Stimulated activated CD8-positive, alpha-beta memory T cell treated with anti-CD3 and anti-CD28 coated beads, Interleukin-12 subunit alpha, Interleukin-12 subunit beta, amount 100 ng/mL, for 24 hours (primary cell): ENCODE measurements around the gene RNF222.

Source experiments
- DNase-seq: peaks from one replicate; pipeline ENCODE4 v3.0.0-alpha.2; 2020; ENCODE audit errors: extremely low read depth

RNF222 gene

DNA sequence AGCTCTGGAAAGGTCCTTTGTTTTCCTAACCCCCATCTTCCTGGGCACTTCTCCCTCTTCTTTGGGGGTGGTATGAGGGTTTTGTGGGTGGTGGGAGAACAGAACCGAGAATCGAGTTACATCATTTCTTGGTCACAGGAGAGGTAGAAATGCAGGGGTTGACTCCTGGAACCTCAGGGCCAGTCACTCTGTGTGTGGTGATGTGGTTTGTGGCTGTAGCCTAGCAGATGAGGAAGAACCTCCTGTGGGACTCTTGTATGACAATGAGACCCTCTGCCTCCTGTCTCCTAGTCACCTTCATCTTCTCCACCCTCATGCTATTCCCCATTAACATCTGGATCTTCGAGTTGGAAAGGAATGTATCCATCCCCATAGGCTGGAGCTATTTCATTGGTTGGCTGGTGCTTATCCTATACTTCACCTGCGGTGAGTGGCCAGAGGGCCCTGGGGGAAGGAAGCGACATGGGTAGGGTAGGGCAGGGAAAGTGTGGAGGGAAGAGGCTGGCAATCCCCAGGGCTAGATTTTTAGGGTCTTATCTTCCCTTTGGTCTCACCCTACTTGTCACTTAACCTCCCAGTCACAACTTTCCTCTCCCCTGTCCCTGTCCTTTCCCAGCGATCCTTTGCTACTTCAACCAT is 52.5 kb downstream of the RNF222 start:
- DNase-seq: no peak

- DNase-seq: no peak
Observed at GRCh38 chr17:8341456-8341855, 56.2 kb downstream of the RNF222 start.
